ENCODE data around the gene CLNS1A. TPM values are rescaled to one million over a fixed set of nuclear protein-coding genes. Genes with fewer than 3 reads are reported as not detected.

Gene CLNS1A
- polyA plus RNA-seq, 1 donor from 2014 or later, result 179 TPM

- H2AFZ ChIP-seq (ENCODE audit: low read depth, low read length), result no peak overlapping the region
- H3K27ac ChIP-seq (ENCODE audit: low read length), result no peak overlapping the region
- H3K4me2 ChIP-seq (ENCODE audit: low read length), result no peak overlapping the region
- H3K9ac ChIP-seq (ENCODE audit: low read length), result no peak overlapping the region
- no peaks in the 10 kb centered on the region for H3K27me3 ChIP-seq (ENCODE audit: insufficient read depth, low read depth, low read length)
- H3K79me2 ChIP-seq (replicated peaks; ENCODE audit: insufficient read depth, low read length), result no peaks in the 10 kb centered on the region
- no peak for TF ChIP-seq REST (IDR thresholded peaks at IDR 0.05; ENCODE audit: borderline replicate concordance)
- no peak for TF ChIP-seq POLR2AphosphoS5 (IDR thresholded peaks at IDR 0.05)
- TF ChIP-seq SMC3 (conservative IDR thresholded peaks at IDR 0.05; ENCODE audit: poor library complexity), result no peak
- no peak for TF ChIP-seq RAD21 (conservative IDR thresholded peaks at IDR 0.05)
- no peak for TF ChIP-seq CTCF (IDR thresholded peaks at IDR 0.05; ENCODE audit: poor library complexity, severe bottlenecking)
- no peak for TF ChIP-seq MXI1 (conservative IDR thresholded peaks at IDR 0.05; ENCODE audit: poor library complexity, severe bottlenecking)
- TF ChIP-seq EZH2 (IDR thresholded peaks at IDR 0.05; ENCODE audit: borderline replicate concordance, insufficient read depth, low read length, poor library complexity, severe bottlenecking), result no peak
- TF ChIP-seq EP300 (conservative IDR thresholded peaks at IDR 0.05; ENCODE audit: poor library complexity, severe bottlenecking), result no peak
- no peak for TF ChIP-seq TAF1 (IDR thresholded peaks at IDR 0.05; ENCODE audit: low read depth)
- H3K9me2 ChIP-seq (ENCODE audit: insufficient read depth, low read length), result no peaks in the 10 kb centered on the region
- H3K4me3 ChIP-seq (ENCODE audit: low read length), result no peak overlapping the region
- no peaks in the 10 kb centered on the region for H3F3A ChIP-seq (ENCODE audit: insufficient read depth, low read length, poor library complexity, severe bottlenecking)
- no peaks in the 10 kb centered on the region for H3K36me3 ChIP-seq (ENCODE audit: insufficient read depth, low read length)
- no peaks in the 10 kb centered on the region for H3K9me3 ChIP-seq (ENCODE audit: low read length)
- H4K20me1 ChIP-seq (ENCODE audit: insufficient read depth), result no peaks in the 10 kb centered on the region
Observed at GRCh38 chr11:77650123-77650522, 12.5 kb upstream of the CLNS1A start.

- Histone ChIP-seq H3K9ac (ENCODE audit: low read length) (no peak overlapping the region), H3K9me3 (ENCODE audit: low read length) (no peaks in the 10 kb centered on the region), H3F3A (ENCODE audit: insufficient read depth, low read length, poor library complexity, severe bottlenecking) (no peaks in the 10 kb centered on the region), H3K4me2 (ENCODE audit: low read length) (no peak overlapping the region), H3K27ac (ENCODE audit: low read length) (no peak overlapping the region), H3K9me2 (ENCODE audit: insufficient read depth, low read length) (no peaks in the 10 kb centered on the region), H3K4me3 (ENCODE audit: low read length) (no peak overlapping the region), H2AFZ (ENCODE audit: low read depth, low read length) (no peak overlapping the region), H4K20me1 (ENCODE audit: insufficient read depth) (no peaks in the 10 kb centered on the region), H3K27me3 (ENCODE audit: insufficient read depth, low read depth, low read length) (no peaks in the 10 kb centered on the region), H3K36me3 (ENCODE audit: insufficient read depth, low read length) (no peaks in the 10 kb centered on the region), H3K79me2 (replicated peaks; ENCODE audit: insufficient read depth, low read length) (no peaks in the 10 kb centered on the region)
- no peak for TF ChIP-seq RAD21 (conservative IDR thresholded peaks at IDR 0.05)
- no peak for TF ChIP-seq REST (IDR thresholded peaks at IDR 0.05; ENCODE audit: borderline replicate concordance)
- no peak for TF ChIP-seq SMC3 (conservative IDR thresholded peaks at IDR 0.05; ENCODE audit: poor library complexity)
- TF ChIP-seq POLR2AphosphoS5 (IDR thresholded peaks at IDR 0.05), result no peak
Observed at GRCh38 chr11:77647654-77648305, 10.2 kb upstream of the CLNS1A start.

All from neural cell (in vitro differentiated cells).